HG03095 (cell line): ENCODE results near the gene CASKIN2.

ENCODE experiments used
- ATAC-seq: cut with Tn5 transposase; IDR thresholded peaks from one replicate; pipeline ENCODE4 v1.9.1; 2021; ENCODE audit warnings: moderate library complexity; ENCODE audit not compliant: unreplicated experiment

CASKIN2 gene

DNA sequence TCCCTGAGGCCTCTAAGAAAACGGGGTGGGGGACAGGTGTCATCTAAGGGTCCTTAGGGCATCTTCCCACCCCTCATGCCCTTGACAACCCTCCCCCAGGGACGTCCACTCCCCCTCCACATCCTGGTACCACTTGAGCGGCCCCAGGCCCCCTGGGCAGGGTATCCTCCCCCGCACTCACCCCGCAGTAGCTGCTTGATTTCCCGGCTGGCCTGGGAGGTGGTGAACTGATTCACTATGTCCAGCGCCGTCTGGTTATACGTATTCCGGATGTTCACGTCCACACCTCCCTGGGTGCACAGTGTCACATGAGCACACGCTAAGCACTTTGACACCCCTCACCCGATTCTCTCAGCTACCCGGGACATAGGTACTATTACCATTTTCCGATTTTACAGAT, 9.7 kb downstream of the CASKIN2 start:
- no peak for ATAC-seq

DNA sequence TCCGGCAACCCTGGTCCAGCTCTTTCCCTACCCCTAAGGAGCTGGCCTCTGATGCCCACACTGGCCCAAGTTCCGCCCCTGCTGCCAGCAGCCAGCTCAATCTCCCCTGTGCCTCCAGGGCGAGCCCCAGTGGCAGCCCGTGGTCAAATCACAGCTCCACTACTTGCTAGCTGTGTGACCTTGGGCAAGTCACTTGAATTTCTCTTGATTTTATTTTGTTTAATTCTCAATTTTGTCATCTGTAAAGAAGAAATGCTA, 10.3 kb downstream of the CASKIN2 start:
- ATAC-seq, result no peak

DNA sequence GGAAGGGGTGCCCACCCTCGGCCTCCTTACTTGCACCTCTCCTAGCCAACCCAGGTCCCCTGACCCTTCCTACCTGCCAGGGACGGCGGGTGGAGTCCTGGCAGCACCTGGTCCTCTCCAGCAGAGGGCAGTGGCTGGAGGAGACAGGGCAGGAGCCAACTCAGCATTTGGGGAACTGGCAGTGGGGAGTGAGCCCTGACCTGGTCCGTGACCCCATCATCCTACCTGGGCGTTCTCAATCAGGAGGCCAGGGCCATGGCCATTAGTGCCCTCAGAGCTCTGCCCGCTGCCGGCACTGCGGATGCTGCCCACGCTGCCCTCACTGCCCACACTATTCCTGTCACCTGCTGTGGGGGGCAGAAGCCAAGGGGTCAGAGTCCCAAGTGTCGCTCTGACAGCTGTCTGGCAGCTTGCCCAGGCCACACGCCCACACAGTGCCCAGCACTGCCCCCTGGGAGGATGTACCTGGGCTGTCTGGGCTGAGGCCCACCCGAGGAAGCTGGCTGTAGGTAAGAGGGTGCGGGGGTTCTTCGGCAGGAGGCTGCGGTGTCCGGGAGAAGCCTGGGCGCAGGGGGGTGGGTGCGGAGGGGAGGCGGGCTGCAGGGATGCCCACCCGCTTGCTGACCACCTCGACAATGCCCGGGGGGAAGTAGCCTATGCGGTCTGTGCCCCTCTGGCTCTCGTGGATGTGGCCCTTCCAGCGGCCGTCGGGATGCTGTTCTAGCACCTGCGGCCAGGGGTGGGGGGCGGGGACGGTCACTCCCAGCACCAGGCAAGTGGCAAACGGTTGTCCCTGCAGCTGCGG, 10.8 kb downstream of the CASKIN2 start:
- no peak for ATAC-seq

DNA sequence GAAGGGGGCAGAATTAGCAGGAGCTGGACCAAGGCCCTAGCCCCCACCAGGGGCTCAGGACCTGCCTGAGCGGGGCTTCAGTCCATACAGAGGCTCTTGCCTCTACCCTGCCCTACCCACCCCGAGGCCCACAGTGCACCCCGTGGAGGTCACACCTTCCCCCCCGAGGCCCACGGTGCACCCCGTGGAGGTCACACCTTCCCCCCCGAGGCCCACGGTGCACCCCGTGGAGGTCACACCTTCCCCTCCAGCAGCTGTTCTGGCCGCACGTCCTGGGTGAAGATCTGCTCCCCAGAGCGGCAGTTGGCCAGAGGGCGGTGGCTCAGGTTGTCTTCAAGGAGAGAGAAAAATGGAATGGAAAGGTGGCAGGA, 11.4 kb downstream of the CASKIN2 start:
- no peak for ATAC-seq

DNA sequence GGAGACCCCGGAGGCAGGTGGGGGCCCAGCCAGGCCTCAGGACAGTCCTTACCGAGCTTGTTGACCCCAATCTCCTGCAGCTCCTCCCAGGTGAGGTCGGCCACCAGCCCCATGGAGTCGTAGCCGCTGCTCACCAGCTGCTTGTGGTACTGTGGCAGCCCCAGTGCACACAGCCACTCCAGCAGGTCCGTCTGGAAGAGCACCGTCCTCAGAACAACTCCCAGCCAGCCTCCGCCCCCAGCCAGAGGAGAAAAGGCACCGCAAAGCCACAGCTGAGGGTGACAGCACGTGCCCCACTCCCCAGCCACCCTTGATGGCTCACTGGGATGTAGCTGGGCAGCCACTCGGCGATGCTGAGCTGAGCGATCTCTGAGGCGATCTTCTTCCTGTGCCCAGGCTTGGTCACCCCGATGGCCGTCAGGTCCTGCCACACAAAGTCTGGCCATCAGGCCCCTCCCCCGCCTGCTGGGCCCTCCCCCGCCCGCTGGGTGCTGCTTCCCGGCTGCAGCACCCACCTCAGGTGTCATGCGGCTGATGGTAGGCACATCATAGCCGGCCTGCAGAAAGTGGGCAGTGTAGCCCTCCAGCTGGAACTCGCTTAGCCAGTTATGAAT, 11.9 kb downstream of the CASKIN2 start:
- ATAC-seq, result no peak

DNA sequence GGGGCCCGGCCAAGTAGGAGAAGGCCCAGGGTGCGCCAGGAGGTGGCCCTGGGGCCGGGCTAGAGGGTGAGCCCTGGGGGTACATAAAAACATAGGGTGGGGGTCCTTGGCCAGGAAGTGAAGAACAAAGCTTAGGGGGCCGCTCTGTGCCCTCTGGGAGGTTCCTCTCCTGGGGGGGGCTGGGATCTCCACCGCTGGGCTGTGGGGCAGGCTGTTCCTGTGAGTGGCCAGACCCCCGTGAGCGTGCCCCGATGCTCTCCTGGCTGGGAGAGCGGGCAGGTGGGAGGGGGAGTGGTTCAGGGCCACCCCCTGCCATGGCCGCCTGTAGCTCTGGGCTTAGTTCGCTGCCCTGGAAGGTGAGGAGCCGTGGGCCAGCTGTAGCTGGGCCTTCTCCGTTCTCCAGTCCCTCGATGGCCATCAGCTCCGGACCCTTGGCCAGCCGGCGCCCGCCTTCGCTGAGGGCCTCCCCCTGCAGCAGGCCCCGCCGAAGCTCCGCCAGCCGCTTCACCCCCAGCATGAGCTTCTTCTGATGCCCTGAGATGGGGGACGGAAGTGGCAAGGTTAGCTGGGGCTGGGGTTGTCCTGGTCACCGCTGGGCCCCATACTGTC, 12.5 kb downstream of the CASKIN2 start:
- ATAC-seq, result no peak

DNA sequence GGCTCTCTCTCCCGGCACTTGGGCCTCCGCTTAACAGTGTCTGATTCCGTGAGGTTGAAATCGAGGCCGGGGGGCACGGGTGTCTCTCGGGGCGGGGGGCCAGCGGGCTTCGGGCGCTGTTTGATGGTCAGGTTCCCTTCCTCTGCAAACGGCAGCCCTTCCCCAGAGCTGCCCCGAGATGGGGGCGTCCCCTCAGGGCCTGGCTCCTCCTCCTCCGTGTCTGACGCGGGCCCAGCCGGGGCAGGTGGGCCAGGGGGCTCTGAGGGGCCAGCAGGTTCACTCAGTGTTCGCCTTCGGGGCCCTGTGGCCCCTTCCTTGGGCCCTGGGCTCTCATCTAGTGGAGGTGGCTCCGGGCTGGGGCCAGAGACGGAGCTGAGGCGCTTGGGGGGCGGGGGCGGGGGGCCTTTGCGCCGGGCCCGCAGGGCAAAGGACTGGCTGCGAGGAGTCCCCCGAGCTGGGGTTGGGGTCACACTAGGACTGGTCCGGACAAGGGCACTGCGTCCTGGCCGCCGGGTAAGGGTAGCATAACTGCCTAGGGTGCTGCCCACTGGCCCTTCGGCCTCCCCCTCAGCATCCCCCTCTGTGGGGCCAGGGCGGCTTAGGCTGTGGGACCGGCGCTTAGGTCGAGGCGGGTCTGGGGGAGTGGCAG, 13.1 kb downstream of the CASKIN2 start:
- no peak for ATAC-seq

DNA sequence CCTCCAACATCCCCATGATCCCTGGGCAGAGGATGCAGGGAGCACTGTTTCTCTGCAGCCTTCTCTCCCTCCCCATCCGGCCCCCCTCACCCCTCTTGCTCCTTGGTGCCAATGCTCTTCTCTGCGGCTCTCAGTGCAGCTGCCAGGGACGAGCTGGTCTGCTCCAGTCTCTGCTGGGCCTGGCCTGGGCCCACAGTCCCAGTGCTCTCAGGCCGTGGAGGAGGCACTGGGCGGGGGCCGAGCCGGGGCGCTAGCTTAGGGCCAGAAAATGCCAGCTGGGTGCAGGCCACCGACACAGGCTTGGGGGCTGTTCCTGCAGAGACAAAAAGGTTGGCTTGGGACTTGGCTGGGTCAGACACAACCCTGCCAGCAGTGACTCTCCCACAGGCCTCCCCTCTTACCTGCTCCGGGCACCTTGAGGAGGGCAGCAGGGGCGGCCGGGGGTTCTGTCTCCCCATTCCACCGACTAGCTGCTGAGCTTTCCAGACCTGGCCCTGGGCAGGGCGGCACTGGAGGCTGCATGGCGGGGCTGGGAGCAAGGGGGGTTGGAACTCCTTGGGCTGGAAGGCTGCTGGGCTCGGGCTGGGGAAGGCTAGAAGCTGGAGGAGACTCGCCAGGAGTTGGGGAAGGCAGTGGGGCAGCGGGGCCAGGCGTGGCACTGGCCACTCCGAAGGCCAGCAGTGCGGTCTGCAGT, 13.8 kb downstream of the CASKIN2 start:
- no peak for ATAC-seq

DNA sequence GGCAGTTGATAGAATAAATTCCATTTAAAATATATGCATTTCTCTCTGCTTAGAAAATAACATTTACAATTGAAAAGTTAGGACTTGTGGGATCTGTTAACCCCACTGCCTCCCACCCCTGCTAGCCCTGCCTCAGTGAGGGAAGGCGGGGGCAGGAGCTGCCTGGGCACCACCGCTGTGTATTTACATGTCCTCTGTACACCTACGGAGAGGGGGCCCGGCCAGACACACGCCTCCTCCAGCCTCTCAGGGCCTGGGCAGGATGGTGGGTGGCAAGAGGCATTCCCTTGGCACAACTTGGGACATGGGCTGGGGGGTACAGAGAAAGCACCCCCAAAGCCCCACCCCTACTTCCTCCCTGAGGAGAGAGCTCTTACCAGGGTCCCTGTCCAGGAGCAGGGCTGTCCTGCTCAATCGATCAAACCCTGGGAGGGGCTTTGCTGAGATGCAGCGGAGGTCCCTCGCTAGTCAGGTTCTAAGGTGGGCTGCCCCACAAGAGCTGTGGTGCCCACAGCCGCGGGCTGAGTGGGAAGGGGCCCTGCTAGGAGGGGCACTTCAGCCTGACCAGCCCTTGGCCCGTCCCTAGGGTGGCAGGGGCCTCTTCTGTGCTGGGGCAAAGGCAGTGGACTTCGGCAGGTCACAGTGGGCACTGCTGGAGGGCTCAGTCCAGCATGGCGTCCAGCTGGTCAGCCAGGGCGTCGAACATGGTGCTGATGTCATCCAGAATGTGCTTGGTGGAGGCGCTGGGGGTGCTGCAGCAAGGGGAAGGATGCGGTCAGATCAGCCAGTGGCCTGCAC, 14.7 kb downstream of the CASKIN2 start:
- no peak for ATAC-seq

DNA sequence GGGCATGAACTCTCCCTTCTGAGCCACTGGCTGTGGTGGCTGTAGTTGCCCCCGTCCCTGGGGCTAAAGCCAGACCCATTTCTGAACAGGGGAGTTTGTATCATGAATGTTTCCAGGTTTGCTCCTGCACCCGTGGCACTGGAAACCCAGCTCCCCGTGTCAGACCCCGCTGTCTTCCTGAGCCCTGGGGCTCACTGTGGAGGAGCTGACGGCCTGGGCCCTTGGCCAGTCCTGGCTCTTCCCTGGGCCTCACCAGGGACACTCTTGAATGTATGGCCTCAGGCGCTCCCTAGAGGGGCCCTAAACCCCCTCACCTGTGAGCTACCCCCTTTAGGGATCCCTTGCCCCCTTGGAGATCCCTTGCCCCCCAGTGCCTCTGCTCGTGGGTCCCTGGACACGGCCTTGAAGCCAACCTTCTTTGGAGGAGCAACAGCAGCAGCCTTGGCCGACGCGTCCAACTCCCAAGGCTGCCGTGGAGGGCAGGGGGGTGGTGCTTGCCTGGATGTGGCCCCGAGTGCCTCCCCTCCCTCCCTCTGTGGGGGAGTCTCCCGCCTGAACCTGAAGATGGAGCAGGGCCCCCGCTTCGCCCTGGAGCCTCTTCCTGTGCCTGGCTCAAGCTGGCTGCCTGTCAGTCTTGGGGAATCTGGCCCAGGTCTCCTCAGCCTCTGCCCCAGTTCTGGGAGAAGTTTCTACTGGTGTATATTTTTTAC, 15.9 kb downstream of the CASKIN2 start:
- ATAC-seq, result no peak

DNA sequence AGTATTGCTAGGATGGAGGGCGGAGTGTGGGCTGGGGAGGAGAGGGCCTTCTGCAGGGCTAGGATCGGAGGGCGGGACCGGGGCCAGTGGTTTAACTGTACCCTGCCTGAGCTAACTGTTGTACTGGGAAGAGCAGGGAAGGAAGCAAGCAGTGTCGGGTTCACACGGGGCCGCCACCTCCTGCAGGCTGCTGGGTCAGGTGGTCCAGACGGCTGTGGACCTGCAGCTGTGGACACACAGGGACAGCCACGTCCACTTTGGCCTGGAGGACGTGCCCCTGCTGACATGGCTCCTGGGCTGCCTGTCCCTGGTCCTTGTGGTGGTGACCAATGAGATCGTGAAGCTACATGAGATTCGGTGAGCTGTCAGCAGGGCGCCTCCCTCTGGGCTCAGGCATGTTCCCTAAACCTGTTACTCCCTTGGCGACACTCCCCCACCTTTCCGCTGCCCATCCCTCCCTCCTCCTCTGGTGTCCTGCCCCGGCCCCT, 16.6 kb downstream of the CASKIN2 start:
- no peak for ATAC-seq

DNA sequence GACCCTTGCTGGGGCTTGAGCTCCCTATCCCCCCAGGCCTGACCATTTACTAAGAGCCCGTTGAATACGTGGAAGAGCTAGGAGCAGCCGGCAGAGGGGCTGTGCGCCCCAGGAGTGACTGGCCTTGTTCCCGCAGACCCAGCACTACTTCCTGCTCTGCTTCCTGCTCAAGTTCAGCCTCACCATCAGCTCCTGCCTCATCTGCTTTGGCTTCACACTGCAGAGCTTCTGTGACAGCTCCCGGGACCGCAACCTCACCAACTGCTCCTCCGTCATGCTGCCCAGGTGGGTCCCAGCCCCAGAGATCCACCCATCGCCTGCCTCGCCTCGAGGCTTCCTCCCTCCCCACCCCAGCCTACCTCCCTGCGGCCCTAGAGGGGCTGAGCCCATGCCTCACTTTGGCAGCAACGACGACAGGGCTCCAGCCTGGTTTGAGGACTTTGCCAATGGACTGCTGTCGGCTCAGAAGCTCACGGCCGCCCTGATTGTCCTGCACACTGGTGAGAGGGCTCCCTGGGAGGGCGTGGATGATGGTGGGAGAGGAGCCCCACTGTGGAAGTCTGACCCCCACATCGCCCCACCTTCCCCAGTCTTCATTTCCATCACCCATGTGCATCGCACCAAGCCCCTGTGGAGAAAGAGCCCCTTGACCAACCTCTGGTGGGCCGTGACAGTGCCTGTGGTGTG, 17.2 kb downstream of the CASKIN2 start:
- no peak for ATAC-seq

DNA sequence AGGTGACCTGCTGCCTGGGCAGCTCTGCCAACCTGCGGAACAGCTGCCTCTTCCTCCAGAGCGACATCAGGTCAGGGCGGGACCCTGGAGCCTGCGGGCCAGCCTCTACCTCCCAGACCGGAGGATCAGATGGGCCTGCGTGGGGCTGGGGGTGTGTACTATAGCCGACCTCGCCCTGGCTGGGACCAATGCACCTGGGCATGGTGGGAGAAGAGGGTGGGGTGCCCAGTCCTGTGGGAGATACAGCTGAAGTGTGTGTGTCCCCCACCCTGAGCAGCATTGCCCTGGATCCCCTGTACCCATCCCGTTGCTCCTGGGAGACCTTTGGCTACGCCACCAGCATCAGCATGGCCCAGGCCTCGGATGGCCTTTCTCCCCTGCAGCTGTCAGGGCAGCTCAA, 19.3 kb downstream of the CASKIN2 start:
- ATAC-seq, result no peak

DNA sequence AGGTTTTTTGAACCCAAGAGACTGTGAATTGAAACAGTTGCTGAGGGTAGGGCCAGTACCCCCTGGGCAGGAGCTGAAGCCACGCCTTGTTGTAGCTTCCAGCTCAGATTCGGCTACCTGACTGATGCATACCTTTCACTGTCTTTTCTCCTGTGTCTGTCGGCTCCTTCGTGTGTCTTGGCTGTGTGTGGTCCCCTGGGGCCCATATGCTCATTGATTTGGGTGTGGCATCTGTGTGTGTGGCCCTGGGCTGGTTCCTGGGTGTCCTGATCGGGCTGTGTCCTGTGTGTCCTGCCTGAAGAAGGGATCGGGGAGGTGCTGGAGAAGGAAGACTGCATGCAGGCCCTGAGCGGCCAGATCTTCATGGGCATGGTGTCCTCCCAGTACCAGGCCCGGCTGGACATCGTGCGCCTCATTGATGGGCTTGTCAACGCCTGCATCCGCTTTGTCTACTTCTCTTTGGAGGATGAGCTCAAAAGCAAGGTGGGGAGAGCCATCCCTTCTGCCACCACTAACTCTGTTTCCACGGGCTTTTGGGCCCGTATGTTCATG, 20.9 kb downstream of the CASKIN2 start:
- no peak for ATAC-seq

DNA sequence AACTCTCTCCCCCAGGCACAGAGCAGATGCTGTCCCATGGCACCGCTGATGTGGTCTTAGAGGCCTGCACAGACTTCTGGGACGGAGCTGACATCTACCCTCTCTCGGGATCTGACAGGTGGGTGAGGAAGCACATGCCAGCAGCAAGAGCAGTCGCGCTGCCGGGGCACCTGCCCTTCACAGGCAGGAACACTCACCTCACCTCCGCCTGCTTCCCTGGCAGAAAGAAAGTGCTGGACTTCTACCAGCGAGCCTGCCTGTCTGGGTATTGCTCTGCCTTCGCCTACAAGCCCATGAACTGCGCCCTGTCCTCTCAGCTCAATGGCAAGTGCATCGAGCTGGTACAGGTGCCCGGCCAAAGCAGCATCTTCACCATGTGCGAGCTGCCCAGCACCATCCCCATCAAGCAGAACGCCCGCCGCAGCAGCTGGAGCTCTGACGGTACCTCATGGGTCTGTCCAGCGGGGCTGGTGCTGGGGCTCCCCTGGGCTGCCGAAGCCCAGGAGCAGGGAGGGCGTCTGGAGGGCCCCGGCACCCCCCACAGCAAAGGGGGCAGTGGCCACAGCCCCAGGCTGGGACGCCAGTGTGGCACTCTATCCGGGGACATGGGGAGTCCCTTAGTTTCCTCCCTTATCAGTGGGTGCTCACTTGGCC, 21.7 kb downstream of the CASKIN2 start:
- no peak for ATAC-seq

DNA sequence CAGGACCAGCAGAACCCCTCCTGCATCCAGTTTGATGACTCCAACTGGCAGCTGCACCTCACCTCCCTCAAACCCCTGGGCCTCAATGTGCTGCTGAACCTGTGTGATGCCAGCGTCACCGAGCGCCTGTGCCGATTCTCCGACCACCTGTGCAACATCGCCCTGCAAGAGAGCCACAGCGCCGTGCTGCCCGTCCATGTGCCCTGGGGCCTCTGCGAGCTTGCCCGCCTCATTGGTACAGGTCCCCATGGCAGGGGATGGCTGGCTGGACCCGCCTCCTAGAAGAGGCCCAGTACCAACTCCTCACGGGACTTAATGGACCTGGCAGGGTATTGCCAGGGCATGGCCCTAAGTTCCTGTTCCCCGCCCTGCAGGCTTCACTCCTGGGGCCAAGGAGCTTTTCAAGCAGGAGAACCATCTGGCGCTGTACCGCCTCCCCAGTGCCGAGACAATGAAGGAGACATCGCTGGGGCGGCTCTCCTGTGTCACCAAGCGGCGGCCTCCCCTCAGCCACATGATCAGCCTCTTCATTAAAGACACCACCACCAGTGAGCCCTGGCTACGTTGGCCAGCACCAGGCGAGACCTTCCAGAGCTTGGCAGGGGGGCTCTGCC, 22.7 kb downstream of the CASKIN2 start:
- ATAC-seq, result no peak

DNA sequence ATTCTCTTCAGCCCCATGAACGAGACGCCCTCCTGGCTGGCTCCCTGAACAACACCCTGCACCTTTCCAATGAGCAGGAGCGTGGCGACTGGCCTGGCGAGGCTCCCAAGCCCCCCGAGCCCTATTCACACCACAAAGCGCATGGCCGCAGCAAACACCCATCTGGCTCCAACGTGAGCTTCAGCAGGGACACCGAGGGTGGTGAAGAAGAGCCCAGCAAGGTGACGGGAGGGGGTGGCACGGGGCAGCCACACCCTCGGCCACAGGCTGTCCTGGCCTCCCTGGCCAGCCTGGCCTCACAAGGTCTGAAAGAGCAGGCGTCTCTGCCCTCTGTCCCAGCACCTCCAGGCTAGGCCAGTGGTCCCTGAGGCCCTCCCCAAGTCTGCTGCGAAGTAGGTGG, 23.7 kb downstream of the CASKIN2 start:
- no peak for ATAC-seq

DNA sequence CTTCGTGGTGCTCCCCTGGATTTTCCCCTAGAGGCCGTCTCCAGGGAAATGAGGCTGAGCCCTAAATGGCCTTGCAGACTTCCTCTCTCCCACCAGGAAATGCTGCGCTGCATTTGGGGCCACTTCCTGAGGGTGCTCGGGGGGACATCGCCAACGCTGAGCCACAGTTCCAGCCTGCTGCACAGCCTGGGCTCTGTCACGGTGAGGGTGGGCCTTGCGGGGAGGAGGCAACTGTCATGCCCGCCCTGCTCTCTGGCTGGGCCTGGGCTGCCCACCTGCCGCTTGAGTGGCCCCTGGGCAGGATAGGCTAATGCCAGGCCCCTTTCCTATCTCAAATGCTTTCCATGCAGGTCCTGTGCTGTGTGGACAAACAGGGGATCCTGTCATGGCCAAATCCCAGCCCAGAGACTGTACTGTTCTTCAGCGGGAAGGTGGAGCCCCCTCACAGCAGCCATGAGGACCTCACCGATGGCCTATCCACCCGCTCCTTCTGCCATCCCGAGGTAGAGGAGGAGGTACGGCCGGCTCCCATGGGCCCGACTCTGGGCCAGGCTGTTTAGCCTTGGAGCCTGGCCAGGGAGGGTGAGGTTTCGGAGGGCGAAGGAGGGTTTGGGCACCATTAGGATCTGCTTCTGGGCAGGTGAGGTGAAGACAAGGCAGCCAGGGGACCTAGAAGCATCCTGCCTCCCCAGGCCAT, 24.2 kb downstream of the CASKIN2 start:
- ATAC-seq, result no peak
